HepG2 (cell line): Measurements from ENCODE around the gene RPL38. TPM values are rescaled to one million over a fixed set of nuclear protein-coding genes. Genes with fewer than 3 reads are reported as not detected.

ENCODE experiments used
- ATAC-seq: fragments of 200-7000 bp; cut with Tn5 transposase; 3 replicates; pipeline ENCODE4 v1.9.1; 2020; ENCODE audit warnings: mild to moderate bottlenecking, moderate library complexity
- BruUV-seq: library from RNA; stranded (reverse); fragments of 400-500 nt; replicated peaks from 2 replicates; lab custom pipeline; 2021; lab: Mats Ljungman, UMichigan
- CTCF ChIA-PET: fragments of 300-600 bp; formaldehyde crosslinking; extraction: SDS; loops from one replicate; lab custom pipeline; 2021; ENCODE audit warnings: low total read pairs, inconsistent platforms, low intra/inter-chr PET ratio; lab: Yijun Ruan, JAX
- POLR2A ChIA-PET: fragments of 350-600 bp; sonication (Branson Sonifier 250); formaldehyde crosslinking; loops from one replicate; lab custom pipeline; 2020; ENCODE audit warnings: antibody characterized with exemption, inconsistent platforms; lab: Yijun Ruan, JAX
- DNase-seq: peaks from one replicate; pipeline ENCODE4 v3.0.0-alpha.2; 2015; ENCODE audit warnings: low spot score
- FAIRE-seq: peaks from 3 replicates; lab custom pipeline; 2011; peaks lifted over from hg19 to GRCh38; lab: Jason Lieb, UNC
- H2AFZ ChIP-seq: one replicate; pipeline ENCODE4 v1.6.1; 2011; ENCODE audit warnings: low read length, inconsistent platforms
- H3K27ac ChIP-seq: fragments of 300-600 bp; 3 replicates; pipeline ENCODE4 v1.8.0; 2011; ENCODE audit warnings: mixed run types, mild to moderate bottlenecking, mixed read lengths, low read length, inconsistent platforms; ENCODE audit not compliant: insufficient read depth; ENCODE audit errors: extremely low read length
- H3K27me3 ChIP-seq, 2 experiments: fragments of 200-600 bp in 1 of 2; 2 replicates in 1 of 2; 3 replicates in 1 of 2; pipeline versions ENCODE4 v1.6.0 to v1.8.0; 2011; ENCODE audit warnings: low read length in 2 of 2, mild to moderate bottlenecking in 2 of 2, moderate library complexity in 2 of 2, inconsistent platforms in 1 of 2; ENCODE audit not compliant: insufficient read depth in 2 of 2, control insufficient read depth in 1 of 2
- H3K36me3 ChIP-seq, 2 experiments: fragments of 200-600 bp in 1 of 2; replicated peaks in 1 of 2; 2 replicates in 1 of 2; 3 replicates in 1 of 2; pipeline versions ENCODE4 v1.5.1 to v1.8.0; 2011; ENCODE audit warnings: low read length in 2 of 2, inconsistent platforms in 1 of 2; ENCODE audit not compliant: insufficient read depth in 2 of 2, control insufficient read depth in 1 of 2
- H3K4me1 ChIP-seq: 2 replicates; pipeline ENCODE4 v1.5.1; 2012; ENCODE audit warnings: low read length, inconsistent platforms; ENCODE audit not compliant: insufficient read depth
- H3K4me2 ChIP-seq: 2 replicates; pipeline ENCODE4 v1.6.0; 2011; ENCODE audit warnings: low read depth, low read length, inconsistent platforms
- H3K4me3 ChIP-seq, 3 experiments: fragments of 200-600 bp in 1 of 3; sonication (generic), shearing (Covaris generic) in 1 of 3; replicated peaks in 1 of 3; 2 replicates each; pipeline ENCODE4 v1.5.1; 2011 to 2016; ENCODE audit warnings: low read length in 3 of 3, inconsistent platforms in 2 of 3, low read depth in 2 of 3, mild to moderate bottlenecking in 2 of 3, control low read depth in 1 of 3, mixed read lengths in 1 of 3; ENCODE audit not compliant: insufficient read depth in 1 of 3
- H3K79me2 ChIP-seq: one replicate; pipeline ENCODE4 v1.6.1; 2011; ENCODE audit warnings: low read length, inconsistent platforms; ENCODE audit not compliant: insufficient read depth
- H3K9ac ChIP-seq: 2 replicates; pipeline ENCODE4 v1.6.0; 2011; ENCODE audit warnings: mild to moderate bottlenecking, low read depth, low read length, inconsistent platforms; ENCODE audit not compliant: insufficient read depth
- H3K9me3 ChIP-seq: 2 replicates; pipeline ENCODE4 v1.5.1; 2012; ENCODE audit warnings: mild to moderate bottlenecking, low read length
- H4K20me1 ChIP-seq: 2 replicates; pipeline ENCODE4 v1.6.0; 2011; ENCODE audit warnings: inconsistent platforms, mild to moderate bottlenecking, low read length, moderate library complexity; ENCODE audit not compliant: insufficient read depth
- KLF9 ChIP-seq: IDR thresholded peaks from 2 replicates; pipeline ENCODE4 v1.6.1; 2016; ENCODE audit warnings: low read depth
- MNT ChIP-seq: fragments of 450-650 bp; IDR thresholded peaks from 2 replicates; pipeline ENCODE4 v1.6.1; 2016
- PHF5A ChIP-seq: IDR thresholded peaks from one replicate; pipeline ENCODE4 v1.6.1; 2018; ENCODE audit warnings: low read depth, missing genetic modification reagents; ENCODE audit not compliant: unreplicated experiment
- TOE1 ChIP-seq: sonication (generic); formaldehyde crosslinking; IDR thresholded peaks from 2 replicates; pipeline ENCODE4 v1.4.0; 2020; ENCODE audit warnings: mild to moderate bottlenecking, missing genetic modification reagents
- ZFP62 ChIP-seq: sonication (generic); formaldehyde crosslinking; IDR thresholded peaks from 2 replicates; pipeline ENCODE4 v1.4.0; 2020; ENCODE audit warnings: missing genetic modification reagents
- ZNF138 ChIP-seq: sonication (generic); formaldehyde crosslinking; IDR thresholded peaks from 2 replicates; pipeline ENCODE4 v1.5.0; 2020; ENCODE audit warnings: mild to moderate bottlenecking, low read depth, missing genetic modification reagents
- ZNF234 ChIP-seq: sonication (generic); formaldehyde crosslinking; conservative IDR thresholded peaks from 2 replicates; pipeline ENCODE4 v1.5.1; 2020; ENCODE audit warnings: mild to moderate bottlenecking, missing genetic modification reagents
- ZNF253 ChIP-seq: sonication (generic); formaldehyde crosslinking; IDR thresholded peaks from 2 replicates; pipeline ENCODE4 v1.8.0; 2022; ENCODE audit warnings: mild to moderate bottlenecking, missing genetic modification reagents, borderline replicate concordance
- ZNF256 ChIP-seq: sonication (generic); formaldehyde crosslinking; conservative IDR thresholded peaks from 2 replicates; pipeline ENCODE4 v1.4.0; 2020; ENCODE audit warnings: missing genetic modification reagents
- ZNF33A ChIP-seq: sonication (generic); formaldehyde crosslinking; IDR thresholded peaks from 2 replicates; pipeline ENCODE4 v1.5.1; 2020; ENCODE audit warnings: missing genetic modification reagents, mild to moderate bottlenecking, moderate library complexity, borderline replicate concordance
- ZNF781 ChIP-seq: sonication (generic); formaldehyde crosslinking; IDR thresholded peaks from 2 replicates; pipeline ENCODE4 v1.5.1; 2020; ENCODE audit warnings: borderline replicate concordance, mild to moderate bottlenecking, missing genetic modification reagents; ENCODE audit errors: not compliant biosample characterization
- WGBS: methylation state at CpG from one replicate; pipeline ENCODE4 v1.1.6; 2017; ENCODE audit warnings: low lambda C conversion rate; 5-methylcytosine and 5-hydroxymethylcytosine counted together
- in situ Hi-C: cut with HindIII; loops from 2 replicates; pipeline ENCODE4 v1.10.0; 2017; ENCODE audit warnings: low pct_unique_long_range_greater_than_20kb; ENCODE audit not compliant: extremely low pct_ligation_motif_present
- intact Hi-C: fragments of 100-400 bp; cut with micrococcal nuclease; formaldehyde crosslinking; loops from one replicate; pipeline ENCODE4 v1.10.0; 2022; ENCODE audit not compliant: unreplicated experiment
- polyA plus RNA-seq, 8 experiments: library from polyadenylated mRNA; depleted of rRNA in 3 of 8; stranded (reverse) in 7 of 8; unstranded in 1 of 8; fragments of >200 nt; fragmentation: Illumina TruSeq in 4 of 8; extraction: Trizol in 4 of 8; gene quantifications; 2 replicates each; pipeline versions ENCODE4 v1.2.1 to v1.2.3, GENCODE V29; 2011 to 2016; ENCODE audit warnings: low read depth in 4 of 8, missing spikeins in 1 of 8, mixed read lengths in 1 of 8; ENCODE audit not compliant: insufficient read depth in 1 of 8
- total RNA-seq, 5 experiments: library from RNA; depleted of rRNA; stranded (reverse); fragments of >200 nt; fragmentation: Illumina TruSeq; extraction: Trizol; gene quantifications; 2 replicates each; pipeline ENCODE4 v1.2.3, GENCODE V29; 2016; ENCODE audit warnings: low read depth in 1 of 5

RPL38 gene
- total and polyA plus RNA-seq, 2 of the 13 experiments (the other 11 are each of a cell fraction or from before 2014, with no cell fraction given), result 2,370 to 2,372 TPM

DNA sequence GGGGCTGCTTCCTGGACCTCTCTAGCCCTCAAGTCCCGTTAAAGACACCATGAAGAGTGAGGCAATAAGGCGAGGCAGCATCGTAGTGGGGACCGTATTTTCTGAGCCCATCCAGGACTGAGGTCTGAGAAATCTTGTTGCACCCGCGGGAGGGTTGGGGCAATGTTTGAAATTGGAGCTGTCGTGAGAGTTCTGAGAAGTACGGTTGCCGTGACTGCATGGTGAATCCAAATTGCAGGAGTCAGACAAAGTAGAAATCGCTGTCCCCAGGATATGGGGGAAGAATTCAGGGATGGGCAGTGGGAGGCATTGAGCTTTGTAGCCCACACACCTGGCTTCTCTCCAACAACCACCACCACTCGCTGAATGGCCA, 42.0 kb upstream of the RPL38 start:
- no peak overlapping the region for H3K4me3 ChIP-seq
- TF ChIP-seq TOE1 (CRISPR knock-in tag) (no peak), ZNF33A (CRISPR knock-in tag) (no peak), ZNF256 (CRISPR knock-in tag) (no peak), PHF5A (CRISPR knock-in tag) (no peak), ZNF138 (no peak), KLF9 (CRISPR knock-in tag) (no peak), ZNF253 (no peak), ZNF234 (no peak), ZNF781 (no peak)
- H3K4me1 ChIP-seq, result no peaks in the 10 kb centered on the region
- no peaks in the 10 kb centered on the region; the same call in 1 of the 2 replicates for H4K20me1 ChIP-seq
- no peak overlapping the region for H3K9ac ChIP-seq
- no peak overlapping the region for H3K27ac ChIP-seq
- H3K36me3 ChIP-seq, result no peaks in the 10 kb centered on the region
- no peaks in the 10 kb centered on the region for H3K79me2 ChIP-seq
- WGBS, result 8% methylated on average over 11 of the region's 11 CpGs
- DNase-seq, result no peak
- no peak for FAIRE-seq
- POLR2A ChIA-PET, result no interaction called here
- CTCF ChIA-PET, result no interaction called here
- no peak overlapping the region for H2AFZ ChIP-seq
- no TSS peak for BruUV-seq
- no peaks in the 10 kb centered on the region for H3K9me3 ChIP-seq
- peaks cover 8 to 52% of the 10 kb centered on the region in 2 experiments for H3K27me3 ChIP-seq
- no peak overlapping the region for H3K4me2 ChIP-seq
- intact Hi-C loops, result no loop called here
- in situ Hi-C loops, result no loop called here
- no peak for ATAC-seq

DNA sequence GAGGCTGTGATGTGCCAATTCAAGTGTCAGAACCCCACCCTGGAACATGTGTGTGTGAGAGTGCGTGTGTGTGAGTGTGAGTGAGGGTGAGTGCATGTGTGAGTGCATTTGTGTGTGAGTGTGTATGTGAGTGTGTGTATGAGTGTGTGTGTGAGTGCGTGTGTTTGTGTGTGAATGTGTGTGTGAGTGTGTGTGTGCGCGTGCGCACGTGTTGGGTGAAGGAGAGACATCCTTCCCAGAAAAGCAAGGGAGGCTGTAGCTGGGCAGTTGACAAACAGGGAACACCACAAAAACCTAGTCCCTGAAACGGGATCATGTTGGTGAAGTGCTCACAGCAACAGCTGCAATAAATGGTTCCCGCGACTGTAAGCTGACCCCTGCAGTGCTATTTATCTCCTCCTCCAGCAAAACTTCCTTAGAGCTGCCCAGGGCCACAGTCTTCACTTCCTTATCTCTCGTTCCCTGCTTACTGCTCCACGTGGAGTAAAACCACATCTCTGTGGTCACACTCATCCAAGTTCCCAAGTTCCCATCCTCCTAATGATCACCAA, 40.1 kb upstream of the RPL38 start:
- CTCF ChIA-PET, result no interaction called here
- BruUV-seq, result no TSS peak
- ATAC-seq (no peak), FAIRE-seq (no peak)
- WGBS, result 46% methylated on average over 11 of the region's 11 CpGs
- Histone ChIP-seq H2AFZ (no peak overlapping the region), H3K4me2 (no peak overlapping the region), H3K9ac (no peak overlapping the region), H3K4me1 (no peaks in the 10 kb centered on the region)
- TF ChIP-seq ZFP62 (CRISPR knock-in tag) (no peak), MNT (0 out of 2 replicates have a peak, but pooled peaks have one; percentile 39)
- TF ChIP-seq, all 625 proteins: peak for 1
- Histone ChIP-seq H3K79me2 (no peaks in the 10 kb centered on the region), H3K36me3 (no peaks in the 10 kb centered on the region), H4K20me1 (no peaks in the 10 kb centered on the region; the same call in 1 of the 2 replicates), H3K9me3 (no peaks in the 10 kb centered on the region), H3K27me3 (peaks cover 8 to 46% of the 10 kb centered on the region in 2 experiments), H3K27ac (no peak overlapping the region), H3K4me3 (no peak overlapping the region)
- DNase-seq, result no peak
- intact Hi-C loops, result no loop called here
- in situ Hi-C loops, result no loop called here
- POLR2A ChIA-PET, result no interaction called here
